MCF 10A (cell line): Measurements from ENCODE around the gene CCHCR1. TPM values are rescaled to one million over a fixed set of nuclear protein-coding genes. Genes with fewer than 3 reads are reported as not detected.

ENCODE experiments used
- BruUV-seq: library from RNA; stranded (reverse); fragments of 400-500 nt; replicated peaks from 2 replicates; lab custom pipeline; 2021; lab: Mats Ljungman, UMichigan
- CTCF ChIA-PET: fragments of 300-600 bp; sonication (Branson Sonifier 250); formaldehyde crosslinking; extraction: SDS; loops from one replicate; lab custom pipeline; 2021; ENCODE audit warnings: antibody characterized with exemption, inconsistent platforms; lab: Yijun Ruan, JAX
- POLR2A ChIA-PET: fragments of 300-600, 350-650 bp; sonication (Branson Sonifier 250); formaldehyde crosslinking; extraction: SDS; loops from one replicate; lab custom pipeline; 2020; ENCODE audit warnings: antibody characterized with exemption, inconsistent platforms; lab: Yijun Ruan, JAX
- DNase-seq: peaks from one replicate; pipeline ENCODE4 v3.0.0-alpha.2; 2018; ENCODE audit not compliant: unreplicated experiment
- H3K27ac Mint-ChIP-seq: one replicate; pipeline ENCODE4 v1.8.0; 2022; ENCODE audit warnings: mild to moderate bottlenecking, low read depth, mixed read lengths; ENCODE audit not compliant: unreplicated experiment
- H3K27me3 Mint-ChIP-seq: one replicate; pipeline ENCODE4 v1.8.0; 2022; ENCODE audit warnings: mixed read lengths; ENCODE audit not compliant: insufficient read depth, unreplicated experiment
- H3K36me3 Mint-ChIP-seq: one replicate; pipeline ENCODE4 v1.8.0; 2022; ENCODE audit warnings: mild to moderate bottlenecking, moderate library complexity, mixed read lengths; ENCODE audit not compliant: insufficient read depth, unreplicated experiment
- H3K4me1 Mint-ChIP-seq: one replicate; pipeline ENCODE4 v1.8.0; 2022; ENCODE audit warnings: mixed read lengths; ENCODE audit not compliant: insufficient read depth, unreplicated experiment
- H3K4me3 Mint-ChIP-seq: one replicate; pipeline ENCODE4 v1.8.0; 2022; ENCODE audit warnings: mild to moderate bottlenecking, moderate library complexity, mixed read lengths; ENCODE audit not compliant: unreplicated experiment
- H3K9me3 Mint-ChIP-seq: one replicate; pipeline ENCODE4 v1.8.0; 2022; ENCODE audit warnings: mixed read lengths; ENCODE audit not compliant: unreplicated experiment
- intact Hi-C: fragments of 100-400 bp; cut with micrococcal nuclease; formaldehyde crosslinking; loops from 2 replicates; pipeline ENCODE4 v1.14.1; 2022
- total RNA-seq: library from RNA; stranded (reverse); gene quantifications from 2 replicates; pipeline ENCODE4 v1.2.3, GENCODE V29; 2022
- TF ChIP-seq, protein P1 (sequence below): fragments of 200-600 bp; IDR thresholded peaks from one replicate; pipeline ENCODE4 v1.8.0; 2022; ENCODE audit warnings: antibody characterized with exemption, mild to moderate bottlenecking; ENCODE audit not compliant: unreplicated experiment

CCHCR1 gene
- total RNA-seq, 1 experiment from 2014 or later = 18.4 TPM

- Mint-ChIP-seq H3K4me3 (no peak overlapping the region), H3K9me3 (no peaks in the 10 kb centered on the region), H3K4me1 (peaks cover 34% of the 10 kb centered on the region), H3K27me3 (no peaks in the 10 kb centered on the region), H3K27ac (no peak overlapping the region), H3K36me3 (peaks cover 12% of the 10 kb centered on the region)
- POLR2A ChIA-PET = interaction anchor here (0.6 to 1.1 kb wide), 3 partner anchors 24 to 494 kb away, joined by 3 to 4 read pairs (median 3); partner anchors contain the start of gene AIF1
- CTCF ChIA-PET = interaction anchor here (0.9 to 1.2 kb wide), 4 partner anchors 34 to 245 kb away, joined by 3 to 5 read pairs (median 4); partner anchors contain the start of gene VARS2
- no peak for DNase-seq
- TF ChIP-seq, protein P1, sequence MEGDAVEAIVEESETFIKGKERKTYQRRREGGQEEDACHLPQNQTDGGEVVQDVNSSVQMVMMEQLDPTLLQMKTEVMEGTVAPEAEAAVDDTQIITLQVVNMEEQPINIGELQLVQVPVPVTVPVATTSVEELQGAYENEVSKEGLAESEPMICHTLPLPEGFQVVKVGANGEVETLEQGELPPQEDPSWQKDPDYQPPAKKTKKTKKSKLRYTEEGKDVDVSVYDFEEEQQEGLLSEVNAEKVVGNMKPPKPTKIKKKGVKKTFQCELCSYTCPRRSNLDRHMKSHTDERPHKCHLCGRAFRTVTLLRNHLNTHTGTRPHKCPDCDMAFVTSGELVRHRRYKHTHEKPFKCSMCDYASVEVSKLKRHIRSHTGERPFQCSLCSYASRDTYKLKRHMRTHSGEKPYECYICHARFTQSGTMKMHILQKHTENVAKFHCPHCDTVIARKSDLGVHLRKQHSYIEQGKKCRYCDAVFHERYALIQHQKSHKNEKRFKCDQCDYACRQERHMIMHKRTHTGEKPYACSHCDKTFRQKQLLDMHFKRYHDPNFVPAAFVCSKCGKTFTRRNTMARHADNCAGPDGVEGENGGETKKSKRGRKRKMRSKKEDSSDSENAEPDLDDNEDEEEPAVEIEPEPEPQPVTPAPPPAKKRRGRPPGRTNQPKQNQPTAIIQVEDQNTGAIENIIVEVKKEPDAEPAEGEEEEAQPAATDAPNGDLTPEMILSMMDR = no peak
- no TSS peak for BruUV-seq
- intact Hi-C loops = no loop called here
These were observed 36.3 kb downstream of the CCHCR1 start for GRCh38 chr6:31121131-31121790.

- no peak for DNase-seq
- Mint-ChIP-seq H3K4me1 (peaks cover 32% of the 10 kb centered on the region), H3K9me3 (no peaks in the 10 kb centered on the region), H3K36me3 (peaks cover 11% of the 10 kb centered on the region), H3K27me3 (no peaks in the 10 kb centered on the region), H3K4me3 (no peak within 1 kb of the TSS), H3K27ac (no peak within 1 kb of the TSS)
- ChIA-PET CTCF (interaction anchor here (1.1 to 2.2 kb wide), 2 partner anchors 33 to 40 kb away, joined by 3 to 6 read pairs; no protein-coding TSS in a partner anchor), POLR2A (interaction anchor here (0.6 kb wide), 1 partner anchor 495 kb away, joined by 3 read pairs; the partner anchor contains the start of gene AIF1)
- TF ChIP-seq, protein P1 = no peak
- intact Hi-C loops = no loop called here
- no TSS peak for BruUV-seq
These were observed 37.3 kb downstream of the CCHCR1 start, which contains the start of gene CDSN for GRCh38 chr6:31120151-31120915. CDSN (minus strand) TSS chr6:31120446; CDS start chr6:31120419, 27 bp downstream.

DNA sequence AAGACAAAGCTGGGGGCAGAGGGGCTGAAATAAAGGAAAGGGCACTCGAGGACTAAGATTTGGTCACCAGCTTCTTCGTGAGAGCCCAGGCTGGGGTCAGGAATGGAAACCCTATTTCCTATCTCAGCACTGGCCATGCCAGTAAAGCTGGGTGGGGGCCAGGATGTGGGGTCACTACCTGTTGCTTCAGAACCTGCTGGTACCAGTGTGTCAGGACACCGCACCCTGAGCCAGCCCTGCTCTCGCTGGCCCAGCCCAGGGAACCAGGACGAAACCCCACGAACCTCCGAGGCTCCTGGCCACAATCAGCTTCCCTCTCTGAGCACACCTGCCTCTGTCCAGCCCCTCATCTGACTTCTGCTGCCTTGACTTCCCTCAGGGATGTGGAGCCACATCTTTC lies 39.4 kb downstream of the CCHCR1 start:
- TF ChIP-seq, protein P1 = no peak
- Mint-ChIP-seq H3K36me3 (peaks cover 6% of the 10 kb centered on the region), H3K4me3 (no peak overlapping the region), H3K27me3 (no peaks in the 10 kb centered on the region), H3K27ac (no peak overlapping the region), H3K4me1 (peaks cover 30% of the 10 kb centered on the region), H3K9me3 (no peaks in the 10 kb centered on the region)
- CTCF ChIA-PET = interaction anchor here (0.6 to 6.8 kb wide), 6 partner anchors 9 to 387 kb away, joined by 4 to 55 read pairs (median 6); partner anchors contain the start of gene MUCL3
- POLR2A ChIA-PET = interaction anchor here (1.4 kb wide), 1 partner anchor 32 kb away, joined by 4 read pairs; no protein-coding TSS in a partner anchor
- intact Hi-C loops = no loop called here
- no TSS peak for BruUV-seq
- DNase-seq = no peak
